ENCODE results near the gene PLA2G3.

Gene PLA2G3

GRCh38 chr22:31092161-31092560, 48.1 kb downstream of the PLA2G3 start:
- TF ChIP-seq TAF1 (IDR thresholded peaks at IDR 0.05; ENCODE audit: low read depth): no peak
- TF ChIP-seq REST (IDR thresholded peaks at IDR 0.05; ENCODE audit: low read depth): no peak
- TF ChIP-seq YY1 (IDR thresholded peaks at IDR 0.05; ENCODE audit: low read depth): no peak
- no peak for TF ChIP-seq EP300 (IDR thresholded peaks at IDR 0.05; ENCODE audit: borderline replicate concordance)
- TF ChIP-seq MAX (IDR thresholded peaks at IDR 0.05): no peak
- TF ChIP-seq NFIC (IDR thresholded peaks at IDR 0.05): no peak
- TF ChIP-seq, protein P1, sequence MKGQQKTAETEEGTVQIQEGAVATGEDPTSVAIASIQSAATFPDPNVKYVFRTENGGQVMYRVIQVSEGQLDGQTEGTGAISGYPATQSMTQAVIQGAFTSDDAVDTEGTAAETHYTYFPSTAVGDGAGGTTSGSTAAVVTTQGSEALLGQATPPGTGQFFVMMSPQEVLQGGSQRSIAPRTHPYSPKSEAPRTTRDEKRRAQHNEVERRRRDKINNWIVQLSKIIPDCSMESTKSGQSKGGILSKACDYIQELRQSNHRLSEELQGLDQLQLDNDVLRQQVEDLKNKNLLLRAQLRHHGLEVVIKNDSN (IDR thresholded peaks at IDR 0.05): no peak
- no peak for TF ChIP-seq CREB1 (IDR thresholded peaks at IDR 0.05; ENCODE audit: low read depth)
- no peak for TF ChIP-seq TEAD4 (IDR thresholded peaks at IDR 0.05)
- no peak for TF ChIP-seq ZBTB7A (IDR thresholded peaks at IDR 0.05; ENCODE audit: low read depth)

- TF ChIP-seq EP300 (IDR thresholded peaks at IDR 0.05; ENCODE audit: borderline replicate concordance) (no peak), FOXM1 (IDR thresholded peaks at IDR 0.05; ENCODE audit: borderline replicate concordance, low read depth) (no peak), CREB1 (IDR thresholded peaks at IDR 0.05; ENCODE audit: low read depth) (no peak), YY1 (IDR thresholded peaks at IDR 0.05; ENCODE audit: low read depth) (no peak), MAX (IDR thresholded peaks at IDR 0.05) (no peak), ZBTB7A (IDR thresholded peaks at IDR 0.05; ENCODE audit: low read depth) (no peak), REST (IDR thresholded peaks at IDR 0.05; ENCODE audit: low read depth) (no peak), RAD21 (IDR thresholded peaks at IDR 0.05; ENCODE audit: low read depth) (no peak), TEAD4 (IDR thresholded peaks at IDR 0.05) (no peak), TAF1 (IDR thresholded peaks at IDR 0.05; ENCODE audit: low read depth) (no peak), EGR1 (IDR thresholded peaks at IDR 0.05) (no peak), NFIC (IDR thresholded peaks at IDR 0.05) (no peak), CEBPB (IDR thresholded peaks at IDR 0.05) (no peak), TCF12 (IDR thresholded peaks at IDR 0.05; ENCODE audit: low read depth) (no peak)
- TF ChIP-seq, protein P1 (IDR thresholded peaks at IDR 0.05): no peak
Measured at GRCh38 chr22:31091106-31091975, 49.0 kb downstream of the PLA2G3 start.

DNA sequence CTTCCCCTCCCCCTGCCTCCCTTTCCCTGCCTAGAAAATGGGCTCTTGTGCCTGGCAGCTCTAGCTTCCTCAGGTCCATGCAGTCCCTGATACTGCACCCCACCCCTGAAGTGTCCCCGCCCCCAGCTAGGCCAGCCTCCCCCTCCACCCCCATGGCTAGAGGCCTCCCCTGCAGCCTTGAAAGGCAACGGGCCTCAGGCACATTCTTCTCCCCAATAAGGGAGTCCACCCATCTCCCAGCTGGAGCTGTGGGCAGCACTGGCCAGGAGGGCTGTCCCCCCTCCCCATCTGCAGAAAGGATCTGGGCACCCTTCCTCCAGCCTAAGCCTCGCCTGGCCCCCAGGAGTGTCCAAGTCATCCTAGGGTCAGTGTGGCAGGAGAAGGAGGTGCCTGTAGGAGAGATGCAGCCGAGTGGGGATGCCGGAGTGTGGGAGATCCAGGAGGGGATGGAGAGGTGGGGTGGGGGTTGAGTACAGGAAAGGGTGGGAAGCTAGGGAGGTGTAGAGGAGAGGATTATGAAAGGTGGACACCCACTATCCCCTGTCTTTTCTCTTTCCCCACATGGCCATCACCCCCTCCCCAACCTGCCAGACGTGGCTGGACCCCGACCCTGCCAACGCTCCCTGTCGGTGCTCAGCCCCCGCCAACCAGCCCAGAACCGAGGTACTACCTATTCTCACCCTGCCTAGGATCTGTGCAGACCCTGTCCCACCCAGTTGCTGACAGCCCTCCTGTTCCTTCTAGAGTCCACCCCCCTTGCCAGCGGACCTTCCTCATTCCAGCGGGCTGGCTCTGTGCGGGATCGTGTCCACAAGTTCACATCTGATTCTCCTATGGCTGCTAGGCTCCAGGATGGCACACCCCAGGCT, 49.9 kb downstream of the PLA2G3 start:
- no peak for TF ChIP-seq REST (IDR thresholded peaks at IDR 0.05; ENCODE audit: low read depth)
- TF ChIP-seq, protein P1 (IDR thresholded peaks at IDR 0.05): no peak
- TF ChIP-seq FOXM1 (IDR thresholded peaks at IDR 0.05; ENCODE audit: borderline replicate concordance, low read depth): no peak
- no peak for TF ChIP-seq YY1 (IDR thresholded peaks at IDR 0.05; ENCODE audit: low read depth)
- no peak for TF ChIP-seq TAF1 (IDR thresholded peaks at IDR 0.05; ENCODE audit: low read depth)
- TF ChIP-seq EP300 (IDR thresholded peaks at IDR 0.05; ENCODE audit: borderline replicate concordance): no peak
- TF ChIP-seq CEBPB (IDR thresholded peaks at IDR 0.05): no peak
- TF ChIP-seq TCF12 (IDR thresholded peaks at IDR 0.05; ENCODE audit: low read depth): no peak
- no peak for TF ChIP-seq NFIC (IDR thresholded peaks at IDR 0.05)
- TF ChIP-seq CREB1 (IDR thresholded peaks at IDR 0.05; ENCODE audit: low read depth): no peak
- TF ChIP-seq ZBTB7A (IDR thresholded peaks at IDR 0.05; ENCODE audit: low read depth): no peak
- TF ChIP-seq TEAD4 (IDR thresholded peaks at IDR 0.05): no peak
- TF ChIP-seq EGR1 (IDR thresholded peaks at IDR 0.05): no peak
- TF ChIP-seq MAX (IDR thresholded peaks at IDR 0.05): no peak
- no peak for TF ChIP-seq RAD21 (IDR thresholded peaks at IDR 0.05; ENCODE audit: low read depth)
